ENCODE results near the gene ZNF615. TPM values are rescaled to one million over a fixed set of nuclear protein-coding genes. Genes with fewer than 3 reads are reported as not detected.
A peak's percentile ranks its signal among the peaks of the same experiment; 100 is the strongest.

The ZNF615 gene
- total RNA-seq, 1 experiment from 2014 or later = 1.6 TPM

DNA sequence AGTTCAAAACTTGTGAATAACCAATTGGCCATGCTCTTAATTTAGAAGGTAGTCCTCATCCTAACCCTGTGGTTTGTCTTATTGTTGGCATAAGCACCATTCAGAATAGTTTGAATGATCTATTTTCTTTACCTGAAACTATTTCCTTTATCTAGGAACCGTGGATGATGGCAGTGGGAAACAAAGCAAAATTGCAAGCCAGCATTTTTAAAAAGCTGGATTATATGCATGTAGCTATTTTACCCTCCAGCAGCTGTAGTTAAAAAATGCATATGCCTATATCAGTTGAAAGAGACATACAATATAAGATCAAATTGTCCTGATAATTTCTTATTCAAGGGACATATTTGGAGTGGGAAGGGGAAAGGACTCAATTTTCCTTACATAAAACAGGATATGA lies 61.4 kb downstream of the ZNF615 start:
- H3K9me2 ChIP-seq (ENCODE audit: insufficient read depth) = no peaks in the 10 kb centered on the region
- no peak overlapping the region for H3K4me3 ChIP-seq (replicated peaks in 1 of 2; ENCODE audit: low read depth in 1 of 2, low read length in 2 of 2)
- peaks cover 25 to 63% of the 10 kb centered on the region in 2 experiments; a peak in 3 of 4 replicates for H3K9me3 ChIP-seq (ENCODE audit: control insufficient read depth in 1 of 2, insufficient read depth in 1 of 2, low read depth in 1 of 2, low read length in 2 of 2)
- DNase-seq (ENCODE audit: low read depth, low spot score) (no peak), ATAC-seq (no peak)
- H3K27ac ChIP-seq (ENCODE audit: low read depth, low read length) = no peak overlapping the region
- no TSS peak for BruUV-seq (replicated peaks)
- H3K4me1 ChIP-seq (ENCODE audit: control insufficient read depth in 1 of 2, insufficient read depth in 2 of 2, low read length in 2 of 2) = no peaks in the 10 kb centered on the region
- RAD21 ChIA-PET (ENCODE audit: low non-redundant PET in 1 of 2, low total read pairs in 2 of 2, uncharacterized antibody in 2 of 2, unreplicated experiment in 2 of 2) = no interaction called here
- CTCF ChIA-PET = no interaction called here
- H4K20me1 ChIP-seq (ENCODE audit: insufficient read depth) = no peaks in the 10 kb centered on the region
- peaks cover 2 to 19% of the 10 kb centered on the region in 2 experiments; a peak in 3 of 4 replicates for H3K36me3 ChIP-seq (ENCODE audit: control insufficient read depth in 1 of 2, insufficient read depth in 2 of 2, low read length in 2 of 2)
- no peak overlapping the region for H3K4me2 ChIP-seq (ENCODE audit: low read length)
- TF ChIP-seq EZH2 (IDR thresholded peaks at IDR 0.05) (no peak), ELF1 (IDR thresholded peaks at IDR 0.05; ENCODE audit: borderline replicate concordance, low read depth) (no peak)
- no peaks in the 10 kb centered on the region for H3K27me3 ChIP-seq (ENCODE audit: insufficient read depth, low read length)
- intact Hi-C loops (cut with micrococcal nuclease) = no loop called here
- H3K9ac ChIP-seq (ENCODE audit: low read length) = no peak overlapping the region
- no peak overlapping the region for H2AFZ ChIP-seq (ENCODE audit: low read depth, low read length, poor library complexity, severe bottlenecking)
- POLR2A ChIA-PET = no interaction called here
- H3K79me2 ChIP-seq (ENCODE audit: insufficient read depth, low read length) = no peaks in the 10 kb centered on the region

DNA sequence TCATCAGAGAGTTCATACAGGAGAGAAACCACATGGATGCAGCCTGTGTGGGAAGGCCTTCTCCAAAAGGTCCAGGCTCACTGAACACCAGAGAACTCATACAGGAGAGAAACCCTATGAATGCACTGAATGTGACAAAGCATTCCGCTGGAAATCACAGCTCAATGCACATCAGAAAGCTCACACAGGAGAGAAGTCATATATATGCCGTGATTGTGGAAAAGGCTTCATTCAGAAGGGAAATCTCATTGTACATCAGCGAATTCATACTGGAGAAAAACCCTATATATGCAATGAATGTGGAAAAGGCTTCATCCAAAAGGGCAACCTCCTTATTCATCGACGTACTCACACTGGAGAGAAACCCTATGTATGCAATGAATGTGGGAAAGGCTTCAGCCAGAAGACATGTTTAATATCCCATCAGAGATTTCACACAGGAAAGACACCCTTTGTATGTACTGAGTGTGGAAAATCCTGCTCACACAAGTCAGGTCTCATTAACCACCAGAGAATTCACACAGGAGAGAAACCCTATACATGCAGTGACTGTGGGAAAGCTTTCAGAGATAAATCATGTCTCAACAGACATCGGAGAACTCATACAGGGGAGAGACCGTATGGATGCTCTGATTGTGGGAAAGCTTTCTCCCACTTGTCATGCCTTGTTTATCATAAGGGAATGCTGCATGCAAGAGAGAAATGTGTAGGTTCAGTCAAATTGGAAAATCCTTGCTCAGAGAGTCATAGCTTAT lies 63.0 kb downstream of the ZNF615 start:
- Histone ChIP-seq H3K27me3 (ENCODE audit: insufficient read depth, low read length) (no peaks in the 10 kb centered on the region), H3K4me1 (ENCODE audit: control insufficient read depth in 1 of 2, insufficient read depth in 2 of 2, low read length in 2 of 2) (no peaks in the 10 kb centered on the region), H3K79me2 (ENCODE audit: insufficient read depth, low read length) (no peaks in the 10 kb centered on the region), H3K27ac (ENCODE audit: low read depth, low read length) (no peak overlapping the region), H3K4me2 (ENCODE audit: low read length) (no peak overlapping the region), H4K20me1 (ENCODE audit: insufficient read depth) (no peaks in the 10 kb centered on the region), H3K9ac (ENCODE audit: low read length) (no peak overlapping the region), H2AFZ (ENCODE audit: low read depth, low read length, poor library complexity, severe bottlenecking) (no peak overlapping the region), H3K9me3 (ENCODE audit: control insufficient read depth in 1 of 2, insufficient read depth in 1 of 2, low read depth in 1 of 2, low read length in 2 of 2) (peaks cover 25 to 70% of the 10 kb centered on the region in 2 experiments; a peak in 3 of 4 replicates), H3K4me3 (replicated peaks in 1 of 2; ENCODE audit: low read depth in 1 of 2, low read length in 2 of 2) (no peak overlapping the region), H3K36me3 (ENCODE audit: control insufficient read depth in 1 of 2, insufficient read depth in 2 of 2, low read length in 2 of 2) (peaks cover 6 to 19% of the 10 kb centered on the region in 2 experiments; a peak in 3 of 4 replicates), H3K9me2 (ENCODE audit: insufficient read depth) (no peaks in the 10 kb centered on the region)
- TF ChIP-seq FOSL1 (IDR thresholded peaks at IDR 0.05; ENCODE audit: low read depth) = no peak
- TF ChIP-seq EGR1 (IDR thresholded peaks at IDR 0.05; ENCODE audit: low read depth) = no peak
- TF ChIP-seq ZNF274 (IDR thresholded peaks at IDR 0.05; ENCODE audit: low read depth, low read length) = peak; percentile 73
- ChIA-PET CTCF (no interaction called here), RAD21 (ENCODE audit: low non-redundant PET in 1 of 2, low total read pairs in 2 of 2, uncharacterized antibody in 2 of 2, unreplicated experiment in 2 of 2) (no interaction called here), POLR2A (no interaction called here)
- no TSS peak for BruUV-seq (replicated peaks)
- ATAC-seq (no peak), DNase-seq (ENCODE audit: low read depth, low spot score) (no peak)
- intact Hi-C loops (cut with micrococcal nuclease) = no loop called here

Other genes with a start within 250 kb of the ZNF615 start
- not detected for gene FPR2, start 247.0 kb downstream of the ZNF615 start, total RNA-seq (2021; ENCODE audit: unreplicated experiment)
- not detected for gene FPR3, start 213.1 kb downstream of the ZNF615 start, total RNA-seq (2021; ENCODE audit: unreplicated experiment)
- gene ZNF577, start 120.3 kb downstream of the ZNF615 start, total RNA-seq (2021; ENCODE audit: unreplicated experiment) = 5.8 TPM
- 7.3 TPM for gene ZNF649, start 103.2 kb downstream of the ZNF615 start, total RNA-seq (2021; ENCODE audit: unreplicated experiment)
- 2.2 TPM for gene ZNF613, start 80.7 kb downstream of the ZNF615 start, total RNA-seq (2021; ENCODE audit: unreplicated experiment)
- 2.3 TPM for gene ZNF350, start 21.4 kb downstream of the ZNF615 start, total RNA-seq (2021; ENCODE audit: unreplicated experiment)
- 3.6 TPM for gene ZNF614, start 20.2 kb upstream of the ZNF615 start, total RNA-seq (2021; ENCODE audit: unreplicated experiment)
- 0.64 TPM for gene ZNF432, start 40.6 kb upstream of the ZNF615 start, total RNA-seq (2021; ENCODE audit: unreplicated experiment)
- 0.10 TPM for gene ZNF841, start 87.6 kb upstream of the ZNF615 start, total RNA-seq (2021; ENCODE audit: unreplicated experiment)
- gene ZNF616, start 131.7 kb upstream of the ZNF615 start, total RNA-seq (2021; ENCODE audit: unreplicated experiment) = 9.7 TPM
- not detected for gene ZNF836, start 163.4 kb upstream of the ZNF615 start, total RNA-seq (2021; ENCODE audit: unreplicated experiment)
- 266 TPM for gene PPP2R1A, start 181.8 kb upstream of the ZNF615 start, total RNA-seq (2021; ENCODE audit: unreplicated experiment)

Data from HCT116 (cell line).